ENCODE data around the gene OTOS. TPM values are rescaled to one million over a fixed set of nuclear protein-coding genes. Genes with fewer than 3 reads are reported as not detected.

Gene OTOS
- total and polyA plus RNA-seq, 5 experiments from 2014 or later: not detected

DNA sequence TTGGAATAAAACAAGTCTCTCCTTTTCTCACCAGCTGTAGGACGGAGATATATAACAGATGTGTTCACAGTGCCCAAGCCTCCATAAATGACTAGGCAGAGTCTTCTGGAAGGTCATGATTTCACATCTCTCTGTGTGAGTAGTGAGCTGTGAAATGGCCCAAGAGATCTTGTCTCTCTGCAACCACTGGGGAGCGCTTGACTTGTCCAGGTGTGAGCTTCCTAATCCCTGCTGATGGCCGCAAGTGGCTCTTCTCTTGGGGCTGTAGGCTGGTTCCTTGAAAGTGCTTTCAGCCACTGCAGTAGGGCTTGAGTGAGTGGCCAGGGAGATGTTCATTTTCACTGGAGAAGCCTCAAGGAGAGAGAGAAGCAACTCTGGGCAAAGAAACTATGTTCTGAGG is 38.1 kb upstream of the OTOS start:
- ATAC-seq (no peak), DNase-seq (no peak)
- H3K9me3 Mint-ChIP-seq: no peaks in the 10 kb centered on the region
- peaks cover 3 to 29% (median 25%) of the 10 kb centered on the region in 5 donors for H3K27me3 Mint-ChIP-seq
- H3K36me3 Mint-ChIP-seq: no peaks in the 10 kb centered on the region
- H3K4me3 Mint-ChIP-seq: no peak overlapping the region
- peaks cover 0 to 2% (median 0%) of the 10 kb centered on the region in 4 donors for H3K4me1 Mint-ChIP-seq
- POLR2A ChIA-PET: no interaction called here
- no peak overlapping the region for H3K27ac Mint-ChIP-seq

DNA sequence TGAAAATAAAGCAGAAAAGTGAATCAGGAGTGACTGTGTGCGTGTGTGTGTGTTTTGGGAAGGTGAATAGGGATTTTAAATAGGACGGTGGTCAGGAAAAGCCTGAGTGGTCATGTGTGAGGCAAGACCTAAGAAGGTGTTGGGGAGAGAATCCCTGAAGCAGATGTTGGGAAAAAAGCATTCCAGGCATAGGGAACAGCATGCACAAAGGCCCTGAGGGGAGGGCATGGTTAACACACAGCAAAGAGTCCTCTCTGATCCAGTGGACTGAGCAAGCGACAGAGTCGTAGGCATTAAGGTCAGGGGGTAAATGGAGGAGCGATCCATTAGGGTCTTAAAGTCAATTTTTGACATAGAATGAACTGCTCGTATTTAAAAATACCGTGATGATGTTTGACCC is 34.0 kb upstream of the OTOS start:
- POLR2A ChIA-PET: no interaction called here
- Mint-ChIP-seq H3K27ac (peak overlapping the region in 1 of 10 donors; percentile 60), H3K27me3 (peaks cover 7 to 23% (median 10%) of the 10 kb centered on the region in 5 donors), H3K4me3 (no peak overlapping the region), H3K36me3 (no peaks in the 10 kb centered on the region), H3K9me3 (no peaks in the 10 kb centered on the region), H3K4me1 (no peaks in the 10 kb centered on the region)
- DNase-seq (no peak), ATAC-seq (no peak)

DNA sequence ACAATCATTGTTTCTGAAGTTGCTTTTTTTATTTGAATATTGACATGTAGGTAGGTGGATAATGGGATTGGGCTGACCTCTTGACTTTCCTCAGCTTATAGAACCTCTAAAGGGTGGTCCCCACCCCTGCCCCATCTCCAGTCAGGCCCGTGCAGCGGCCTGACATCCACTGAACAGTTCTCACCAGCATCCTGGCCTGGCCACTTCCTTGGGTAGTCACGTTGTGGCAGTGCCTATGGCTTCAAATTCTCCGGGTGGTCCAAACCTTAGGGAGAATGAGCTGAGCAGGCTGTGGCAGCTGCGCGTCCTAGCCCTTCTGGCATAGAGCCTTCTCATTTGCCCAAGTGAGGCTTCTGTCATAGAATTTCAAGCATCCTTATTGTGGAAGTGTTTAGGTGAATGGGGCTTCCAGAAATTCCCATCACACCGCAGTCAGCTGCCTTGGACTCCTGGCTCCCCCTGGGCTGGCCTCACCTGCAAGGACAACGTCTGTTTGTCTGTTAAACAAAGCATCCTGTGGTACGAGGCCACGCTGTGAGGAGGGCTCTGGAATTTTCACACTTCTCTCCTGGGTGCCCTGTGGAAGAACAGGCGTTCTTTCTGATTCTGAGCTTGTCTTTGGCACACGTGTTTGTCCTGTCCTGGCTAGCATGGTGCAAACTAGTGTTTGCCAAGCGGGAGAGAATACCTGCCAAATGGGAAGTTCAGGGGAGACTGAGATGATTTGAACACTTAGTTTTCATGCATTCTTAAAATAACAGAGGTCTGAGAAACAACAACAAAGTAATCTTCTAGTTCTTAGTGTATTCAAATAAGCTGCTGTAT is 31.8 kb upstream of the OTOS start:
- POLR2A ChIA-PET: no interaction called here
- no peak overlapping the region for H3K4me3 Mint-ChIP-seq
- no peaks in the 10 kb centered on the region for H3K36me3 Mint-ChIP-seq
- DNase-seq (no peak), ATAC-seq (no peak)
- H3K27ac Mint-ChIP-seq: no peak overlapping the region
- H3K4me1 Mint-ChIP-seq: no peaks in the 10 kb centered on the region
- peaks cover 3 to 23% (median 11%) of the 10 kb centered on the region in 5 donors for H3K27me3 Mint-ChIP-seq
- H3K9me3 Mint-ChIP-seq: no peaks in the 10 kb centered on the region

DNA sequence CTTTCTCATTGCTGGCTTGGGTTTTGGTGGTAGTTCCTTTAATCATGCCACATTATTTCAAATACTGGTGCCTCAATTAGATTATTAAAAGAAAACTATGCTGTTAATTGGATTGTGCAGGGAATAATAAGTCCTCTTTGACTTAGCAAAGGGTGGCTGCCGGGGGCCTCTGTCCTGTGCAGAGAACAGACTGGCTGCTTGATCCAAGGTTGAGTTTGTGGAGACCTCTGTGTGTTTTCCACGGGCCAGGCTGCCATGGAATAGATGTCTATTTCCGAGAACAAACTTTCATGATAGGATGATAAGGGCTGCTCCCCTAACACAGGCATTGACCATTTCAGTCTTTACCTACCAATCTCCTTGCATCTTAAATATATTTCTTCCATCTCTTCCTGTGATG is 30.4 kb upstream of the OTOS start:
- POLR2A ChIA-PET: no interaction called here
- ATAC-seq: no peak

DNA sequence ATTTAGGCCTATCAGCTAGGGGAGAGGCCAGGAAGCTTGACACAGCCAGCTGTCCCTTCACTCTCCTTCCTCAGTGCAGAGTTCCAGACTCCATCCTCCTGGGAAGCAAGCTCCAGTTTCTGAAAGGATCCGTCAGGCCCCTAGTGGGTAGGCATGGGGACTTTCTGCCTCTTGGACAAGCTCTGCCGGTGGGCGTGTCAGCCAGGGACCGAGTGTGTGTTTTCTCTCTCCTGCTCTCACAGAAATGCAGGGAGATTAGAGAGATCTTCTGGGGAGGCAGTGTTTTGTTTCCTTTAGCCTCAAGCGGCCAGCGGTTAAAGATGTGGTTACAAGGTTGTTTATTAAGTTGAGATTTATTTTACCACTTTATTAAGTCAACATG is 29.9 kb upstream of the OTOS start:
- no peaks in the 10 kb centered on the region for H3K9me3 Mint-ChIP-seq
- no peak for ATAC-seq
- no peak overlapping the region for H3K27ac Mint-ChIP-seq
- no peak overlapping the region for H3K4me3 Mint-ChIP-seq
- no peak for DNase-seq
- H3K27me3 Mint-ChIP-seq: peaks cover 5 to 17% (median 10%) of the 10 kb centered on the region in 5 donors
- H3K36me3 Mint-ChIP-seq: no peaks in the 10 kb centered on the region
- H3K4me1 Mint-ChIP-seq: no peaks in the 10 kb centered on the region
- POLR2A ChIA-PET: no interaction called here

More for the DNA sequence above, 30.4 kb upstream of the OTOS start:
- Mint-ChIP-seq H3K4me3 (no peak overlapping the region), H3K4me1 (no peaks in the 10 kb centered on the region), H3K36me3 (no peaks in the 10 kb centered on the region), H3K27ac (peak overlapping the region in 1 of 10 donors; percentile 15), H3K27me3 (peaks cover 5 to 17% (median 10%) of the 10 kb centered on the region in 5 donors), H3K9me3 (no peaks in the 10 kb centered on the region)
- DNase-seq: no peak

DNA sequence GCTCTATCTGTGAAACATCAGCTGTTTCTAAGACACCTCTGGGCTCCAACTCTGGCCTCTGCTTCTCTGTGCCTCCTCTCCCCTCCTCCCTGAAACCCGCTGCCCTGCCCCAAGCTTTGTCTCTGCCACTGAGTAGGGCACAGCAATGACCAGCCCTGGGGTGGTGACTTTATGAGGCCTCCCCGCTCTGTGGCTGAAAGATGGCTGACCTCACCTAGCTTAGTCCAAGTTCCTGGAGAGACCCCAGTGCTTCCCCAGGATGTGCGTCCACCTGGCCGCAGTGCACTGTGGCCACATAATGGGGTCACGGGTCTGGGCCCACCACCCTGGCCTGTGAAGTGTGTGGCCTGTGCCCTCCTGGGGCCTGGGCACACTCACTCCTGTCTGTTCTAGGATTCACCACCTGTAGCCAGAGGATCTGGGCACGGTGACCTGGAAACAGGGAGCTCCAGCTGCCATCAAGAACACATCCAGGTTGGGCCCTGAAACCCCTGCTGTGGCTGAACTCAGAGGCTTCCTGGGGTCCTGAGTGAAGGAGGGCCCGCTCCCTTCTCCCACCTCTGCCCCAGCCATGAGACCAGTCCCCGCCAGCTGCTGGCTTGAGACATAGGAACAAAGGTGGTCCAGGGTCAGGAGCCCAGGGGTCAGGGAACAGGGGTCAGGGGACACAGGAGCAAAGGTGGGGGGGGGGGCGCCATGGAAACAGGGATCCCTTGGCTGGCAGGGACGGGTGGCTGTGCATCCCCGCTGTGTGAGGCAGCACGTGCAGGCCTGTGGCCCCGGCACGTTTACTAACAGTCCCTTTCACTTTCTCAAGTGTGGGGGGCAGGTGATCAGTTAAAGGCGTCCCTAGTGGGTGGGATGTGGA is 29.3 kb upstream of the OTOS start:
- DNase-seq: no peak
- no peak for ATAC-seq
- Mint-ChIP-seq H3K27me3 (peaks cover 5 to 16% (median 11%) of the 10 kb centered on the region in 5 donors), H3K36me3 (no peaks in the 10 kb centered on the region), H3K27ac (peak overlapping the region in 1 of 10 donors; percentile 82), H3K9me3 (no peaks in the 10 kb centered on the region), H3K4me1 (no peaks in the 10 kb centered on the region), H3K4me3 (no peak overlapping the region)
- POLR2A ChIA-PET: interaction anchor here (0.6 kb wide), 1 partner anchor 1147 kb away, joined by 4 read pairs; no protein-coding TSS in a partner anchor

DNA sequence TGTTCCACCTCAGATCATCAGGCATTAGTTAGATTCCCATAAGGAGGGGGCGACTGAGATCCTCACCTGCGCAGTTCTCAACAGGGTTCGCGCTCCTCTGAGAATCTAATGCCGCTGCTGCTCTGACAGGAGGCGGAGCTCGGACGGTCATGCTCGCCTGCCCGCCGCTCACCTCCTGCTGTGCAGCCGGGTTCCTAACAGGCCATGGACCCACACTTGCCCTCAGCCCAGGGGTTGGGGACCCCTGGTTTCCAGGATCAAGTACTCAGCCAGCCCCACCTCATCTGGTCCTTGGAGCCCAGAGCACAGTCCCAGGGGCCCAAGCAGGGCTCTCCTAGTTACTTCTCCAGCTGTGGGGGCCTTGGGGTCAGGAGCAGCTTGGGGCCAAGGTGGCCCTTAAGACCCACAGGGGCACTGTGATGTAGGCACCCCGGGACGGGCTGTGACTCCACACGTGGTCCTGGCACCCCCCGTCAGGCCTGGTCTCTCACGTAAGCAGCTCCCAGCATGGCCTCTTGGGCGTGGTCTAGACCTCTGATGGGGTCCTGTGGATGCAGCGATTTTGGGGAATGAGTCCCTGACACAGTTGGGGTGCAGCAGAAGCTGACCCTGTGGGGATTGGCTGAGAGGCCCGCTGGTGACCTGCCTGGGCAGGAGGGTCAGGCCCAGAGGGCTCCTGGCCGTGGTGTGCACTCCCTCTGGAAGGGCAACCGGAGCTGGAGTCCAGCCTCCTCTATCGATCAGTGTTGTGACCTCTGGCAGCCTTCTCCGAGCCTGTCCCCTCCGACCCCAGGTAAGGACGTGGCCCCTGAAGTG is 28.3 kb upstream of the OTOS start:
- Mint-ChIP-seq H3K36me3 (no peaks in the 10 kb centered on the region), H3K9me3 (no peaks in the 10 kb centered on the region), H3K4me3 (no peak overlapping the region), H3K27ac (no peak overlapping the region), H3K4me1 (no peaks in the 10 kb centered on the region), H3K27me3 (peaks cover 3 to 12% (median 10%) of the 10 kb centered on the region in 5 donors)
- POLR2A ChIA-PET: interaction anchor here (0.6 kb wide), 1 partner anchor 1146 kb away, joined by 4 read pairs; no protein-coding TSS in a partner anchor
- ATAC-seq: no peak
- no peak for DNase-seq

DNA sequence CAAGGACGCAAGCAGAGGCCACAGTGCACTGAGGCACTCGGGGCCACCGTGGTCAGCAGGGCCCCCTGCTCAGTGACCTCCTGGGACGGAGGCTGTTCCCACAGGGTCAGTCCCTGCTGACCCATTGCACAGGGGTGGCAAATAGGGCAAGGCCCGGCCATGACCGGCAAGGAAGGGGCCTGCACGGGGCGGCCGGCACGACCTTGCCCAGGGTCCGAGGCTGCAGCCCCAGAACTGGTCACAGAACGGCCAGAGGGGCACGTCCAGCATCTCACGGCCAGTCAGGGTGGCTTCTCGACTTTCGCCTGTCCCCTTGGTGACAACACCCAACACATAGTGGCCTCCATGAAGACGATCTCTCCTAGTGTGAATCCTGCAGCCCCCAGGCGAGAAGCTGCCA is 27.6 kb upstream of the OTOS start:
- Mint-ChIP-seq H3K36me3 (no peaks in the 10 kb centered on the region), H3K27ac (no peak overlapping the region), H3K9me3 (no peaks in the 10 kb centered on the region), H3K4me1 (no peaks in the 10 kb centered on the region), H3K27me3 (peaks cover 3 to 12% (median 10%) of the 10 kb centered on the region in 5 donors), H3K4me3 (no peak overlapping the region)
- ATAC-seq: no peak
- DNase-seq: no peak
- POLR2A ChIA-PET: no interaction called here

DNA sequence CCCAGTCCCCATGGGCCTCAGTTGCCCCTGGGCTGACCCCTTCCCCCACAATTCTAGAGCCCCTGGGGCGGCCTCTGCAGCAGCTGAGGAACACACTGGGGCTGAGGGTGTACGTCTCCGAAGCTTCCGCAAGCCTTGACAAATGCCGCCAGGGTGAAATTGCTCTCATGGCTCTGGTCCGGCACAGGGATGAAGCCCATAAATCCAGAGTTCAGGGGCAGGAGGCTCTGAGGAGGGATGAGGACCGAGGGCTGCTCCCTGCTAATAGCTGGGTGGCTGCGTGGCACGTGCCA is 27.1 kb upstream of the OTOS start:
- Mint-ChIP-seq H3K36me3 (no peaks in the 10 kb centered on the region), H3K4me3 (no peak overlapping the region), H3K4me1 (no peaks in the 10 kb centered on the region), H3K27ac (no peak overlapping the region), H3K9me3 (no peaks in the 10 kb centered on the region), H3K27me3 (peaks cover 3 to 16% (median 10%) of the 10 kb centered on the region in 5 donors)
- POLR2A ChIA-PET: no interaction called here
- DNase-seq: no peak
- ATAC-seq: no peak

DNA sequence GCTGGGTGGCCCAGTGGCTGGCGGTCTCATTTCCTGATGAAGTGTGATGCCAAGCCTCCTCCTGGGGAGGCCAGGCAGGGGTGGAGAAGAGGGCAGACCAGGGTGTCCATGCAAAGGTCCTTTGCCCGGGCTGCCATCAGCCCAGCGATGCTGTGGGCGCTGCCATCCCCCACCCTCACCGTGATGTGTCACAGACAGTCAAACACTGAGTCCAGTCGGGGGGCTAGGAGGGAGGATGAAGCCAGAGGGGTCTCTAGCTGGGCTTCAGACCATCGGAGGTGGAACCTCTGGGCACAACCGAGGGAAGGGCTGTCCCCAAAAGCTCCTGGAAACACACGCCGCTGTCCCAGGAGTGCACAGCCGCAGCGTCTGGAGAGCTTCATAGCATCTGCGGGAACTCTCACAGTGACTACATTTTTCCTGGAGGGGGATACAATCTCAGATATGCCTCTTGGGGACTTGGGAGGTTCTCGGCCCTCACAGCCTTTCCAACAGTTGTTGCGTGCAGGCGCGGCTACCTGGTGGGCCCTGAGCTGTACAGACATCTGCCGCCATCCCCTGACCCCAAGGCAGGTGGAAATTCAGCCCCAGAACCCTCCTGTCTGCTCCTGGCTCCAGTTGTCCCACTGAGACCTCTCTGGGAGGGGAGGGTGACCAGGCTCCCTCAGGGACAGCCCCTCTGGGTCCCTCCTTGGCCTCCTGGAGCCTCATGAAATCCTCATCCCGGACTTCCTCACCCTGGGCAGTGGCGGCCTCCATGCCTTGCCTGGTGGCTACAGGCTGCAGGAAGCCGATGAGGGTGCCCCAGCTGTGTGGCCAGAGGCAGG is 26.5 kb upstream of the OTOS start:
- POLR2A ChIA-PET: no interaction called here
- ATAC-seq (no peak), DNase-seq (no peak)
- H3K4me3 Mint-ChIP-seq: no peak overlapping the region
- H3K27me3 Mint-ChIP-seq: peaks cover 3 to 18% (median 10%) of the 10 kb centered on the region in 5 donors
- no peak overlapping the region for H3K27ac Mint-ChIP-seq
- H3K36me3 Mint-ChIP-seq: no peaks in the 10 kb centered on the region
- peaks cover 0 to 2% (median 0%) of the 10 kb centered on the region in 4 donors for H3K4me1 Mint-ChIP-seq
- no peaks in the 10 kb centered on the region for H3K9me3 Mint-ChIP-seq

DNA sequence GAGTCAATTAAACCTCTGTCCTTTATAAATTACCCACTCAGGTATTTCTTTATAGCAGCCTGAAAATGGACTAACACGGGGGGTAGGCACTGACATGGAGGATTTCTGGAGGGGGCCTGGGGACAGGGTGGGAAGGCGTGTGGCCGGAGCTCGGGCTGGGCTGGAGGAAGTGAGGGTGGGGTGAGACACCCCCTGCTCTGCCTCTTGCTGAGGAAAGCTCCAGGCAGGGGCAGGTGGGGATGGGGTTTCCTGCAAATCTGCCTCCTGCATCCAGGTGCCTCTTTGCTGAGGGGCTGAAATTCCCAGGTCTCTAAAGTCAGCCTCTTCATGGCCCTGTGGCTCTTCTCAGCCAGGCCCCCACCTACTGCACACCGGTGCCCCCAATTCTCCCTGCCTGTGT is 25.7 kb upstream of the OTOS start:
- DNase-seq (no peak), ATAC-seq (no peak)
- H3K27ac Mint-ChIP-seq: no peak overlapping the region
- POLR2A ChIA-PET: no interaction called here
- peaks cover 0 to 2% (median 0%) of the 10 kb centered on the region in 4 donors for H3K4me1 Mint-ChIP-seq
- H3K9me3 Mint-ChIP-seq: no peaks in the 10 kb centered on the region
- H3K27me3 Mint-ChIP-seq: peaks cover 1 to 18% (median 7%) of the 10 kb centered on the region in 5 donors
- H3K36me3 Mint-ChIP-seq: no peaks in the 10 kb centered on the region
- H3K4me3 Mint-ChIP-seq: no peak overlapping the region

DNA sequence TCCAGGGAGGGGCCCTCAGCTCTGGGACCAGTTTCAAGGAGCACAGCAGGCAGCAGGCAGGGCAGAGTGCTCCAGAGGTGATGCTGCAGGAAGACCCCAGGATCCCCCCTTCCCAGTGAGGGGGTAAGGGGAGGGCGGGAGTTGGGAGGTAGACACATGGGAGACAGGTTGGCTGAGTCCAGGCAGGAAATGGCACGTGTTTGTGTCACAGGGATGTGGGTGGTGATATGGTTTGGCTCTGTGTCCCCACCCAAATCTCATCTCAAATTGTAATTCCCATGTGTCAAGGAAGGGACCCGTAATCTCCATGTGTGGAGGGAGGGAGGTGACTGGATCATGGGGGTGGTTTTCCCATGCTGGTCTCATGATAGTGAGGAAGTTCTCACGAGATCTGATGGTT is 25.2 kb upstream of the OTOS start:
- DNase-seq (no peak), ATAC-seq (no peak)
- no peak overlapping the region for H3K4me3 Mint-ChIP-seq
- no peaks in the 10 kb centered on the region for H3K36me3 Mint-ChIP-seq
- H3K27me3 Mint-ChIP-seq: peaks cover 0 to 18% (median 2%) of the 10 kb centered on the region in 5 donors
- peaks cover 0 to 2% (median 0%) of the 10 kb centered on the region in 4 donors for H3K4me1 Mint-ChIP-seq
- H3K9me3 Mint-ChIP-seq: no peaks in the 10 kb centered on the region
- no peak overlapping the region for H3K27ac Mint-ChIP-seq
- POLR2A ChIA-PET: no interaction called here

All from naive thymus-derived CD8-positive, alpha-beta T cell (primary cell).